Upper lobe of left lung (tissue), 6 donors: Measurements from ENCODE around the gene ANKRD24. TPM values are rescaled to one million over a fixed set of nuclear protein-coding genes. Genes with fewer than 3 reads are reported as not detected.
"Not testable (repeated sequence)": the region's sequence is repeated elsewhere in the genome, so short reads cannot be mapped to it uniquely, and the experiment has no call there.

Experiments
- ATAC-seq, 2 donors: fragments of 200-7000 bp; cut with Tn5 transposase; one replicate each; pipeline ENCODE4 v1.9.1; 2022; ENCODE audit warnings: mild to moderate bottlenecking in 2 of 2, moderate library complexity in 2 of 2; ENCODE audit not compliant: low FRiP score in 2 of 2
- DNase-seq, 2 donors: peaks; one replicate each; pipeline ENCODE4 v3.0.0-alpha.2; 2019 to 2020
- H3K27ac ChIP-seq, 4 donors: fragments of 200-600 bp; sonication (generic); one replicate each; pipeline ENCODE4 v1.5.1; 2016 to 2019
- H3K27me3 ChIP-seq, 4 donors: fragments of 200-600 bp; sonication (generic); one replicate each; pipeline ENCODE4 v1.5.1; 2017 to 2019
- H3K36me3 ChIP-seq, 4 donors: fragments of 200-600 bp; sonication (generic); one replicate each; pipeline ENCODE4 v1.5.1; 2016 to 2019
- H3K4me1 ChIP-seq, 4 donors: fragments of 200-600 bp; sonication (generic); one replicate each; pipeline ENCODE4 v1.5.1; 2018 to 2019
- H3K4me3 ChIP-seq, 4 donors: fragments of 200-600 bp; sonication (generic); one replicate each; pipeline ENCODE4 v1.5.1; 2017 to 2019; ENCODE audit warnings: mild to moderate bottlenecking in 2 of 4, moderate library complexity in 1 of 4
- H3K9me3 ChIP-seq, 4 donors: fragments of 200-600 bp; sonication (generic); one replicate each; pipeline ENCODE4 v1.5.1; 2018 to 2019
- CTCF ChIP-seq, 6 experiments: fragments of 450-650 bp in 4 of 6; fragments of 200-600 bp in 2 of 6; sonication (generic) in 2 of 6; IDR thresholded peaks; one replicate each; pipeline ENCODE4 v1.5.1; 2016 to 2019; ENCODE audit warnings: antibody characterized with exemption in 6 of 6
- EP300 ChIP-seq, 4 donors: sonication (generic); formaldehyde crosslinking; IDR thresholded peaks; one replicate each; pipeline ENCODE4 v1.5.1; 2017; ENCODE audit warnings: antibody characterized with exemption in 4 of 4, control low read depth in 2 of 4
- POLR2A ChIP-seq, 4 donors: fragments of 450-650 bp; IDR thresholded peaks; one replicate each; pipeline ENCODE4 v1.5.1; 2016 to 2017; ENCODE audit warnings: antibody characterized with exemption in 4 of 4, mild to moderate bottlenecking in 2 of 4
- POLR2AphosphoS5 ChIP-seq, 2 donors: sonication (generic); formaldehyde crosslinking; IDR thresholded peaks; one replicate each; pipeline ENCODE4 v1.5.1; 2017; ENCODE audit warnings: antibody characterized with exemption in 2 of 2
- WGBS, 2 donors: methylation state at CpG; one replicate each; pipeline ENCODE4 v1.1.5; 2017 to 2018; 5-methylcytosine and 5-hydroxymethylcytosine counted together
- total RNA-seq, 6 donors: library from RNA; depleted of rRNA in 4 of 6; stranded (reverse); fragments of >200 nt in 4 of 6; gene quantifications; one replicate each; pipeline versions ENCODE4 v1.1.0 to v1.2.1, GENCODE V29; 2016 to 2021
- donor health status: DM: no; HTN: no; CAD: no; lungs with moderate emphysema.
- donor health status: DM: no; HTN: yes; CAD: no; lungs with severe emphysema.

The ANKRD24 gene
- total RNA-seq, 6 donors from 2014 or later, result 0.46 to 10.5 (median 1.3) TPM

DNA sequence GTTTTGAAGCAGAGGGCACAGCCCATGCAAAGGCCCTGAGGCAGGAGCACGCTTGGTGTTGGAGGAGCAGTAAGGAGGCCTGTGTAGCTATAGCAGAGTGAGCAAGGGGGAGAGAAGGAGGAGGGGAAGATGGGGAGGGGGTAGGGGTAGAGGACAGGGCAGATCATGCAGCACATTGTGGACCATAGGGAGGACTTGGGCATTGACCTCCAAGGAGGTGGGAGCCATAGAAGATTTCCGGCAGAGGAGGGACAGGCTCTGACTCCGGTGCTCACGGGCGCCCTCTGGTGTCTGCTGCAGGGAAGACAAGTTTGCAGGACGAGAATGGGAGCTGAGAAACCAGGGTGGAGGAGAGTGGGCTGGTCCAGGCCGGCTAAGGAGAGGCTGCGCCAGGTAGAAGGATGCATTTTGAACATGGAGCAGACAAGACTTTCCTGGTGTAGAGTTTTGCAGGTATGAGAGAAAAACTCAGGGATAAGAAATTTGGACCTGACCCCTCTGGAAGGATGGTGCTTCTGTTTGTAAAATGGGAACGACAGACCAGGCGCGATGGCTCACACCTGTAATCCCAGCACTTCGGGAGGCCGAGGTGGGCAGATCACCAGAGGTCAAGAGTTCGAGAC is 42.8 kb upstream of the ANKRD24 start:
- TF ChIP-seq CTCF (IDR thresholded peaks at IDR 0.05) (peak; percentile 68 to 85 (median 75)), POLR2A (IDR thresholded peaks at IDR 0.05) (no peak), EP300 (IDR thresholded peaks at IDR 0.05) (no peak)
- peak; percentile 94 to 97 for ATAC-seq
- WGBS, 2 donors, result 32 to 37% methylated on average over 14 of the region's 14 CpGs

DNA sequence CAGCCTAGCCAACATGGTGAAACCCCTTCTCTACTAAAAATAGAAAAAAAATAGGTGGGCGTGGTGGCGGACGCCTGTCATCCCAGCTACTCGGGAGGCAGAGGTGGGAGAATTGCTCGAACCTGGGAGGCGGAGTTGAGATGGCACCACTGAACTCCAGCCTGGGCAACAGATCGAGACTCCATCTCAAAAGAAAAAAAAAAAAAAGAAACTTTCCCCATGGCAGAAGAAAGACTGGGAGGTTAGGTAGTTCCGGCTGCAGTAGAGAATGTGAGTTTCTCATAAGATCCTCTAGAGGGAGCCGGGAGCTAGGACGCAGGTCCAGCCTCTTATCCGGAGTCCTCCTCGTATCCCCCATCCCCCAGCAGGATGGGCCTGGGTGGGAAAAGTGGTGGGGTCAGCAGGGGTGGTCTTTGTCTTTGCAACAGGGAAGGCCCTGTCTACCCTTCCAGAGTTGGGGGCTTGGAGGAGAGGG is 42.2 kb upstream of the ANKRD24 start:
- TF ChIP-seq CTCF (IDR thresholded peaks at IDR 0.05) (peak in 5 of 6 experiments; percentile 30 to 55 (median 42)), EP300 (IDR thresholded peaks at IDR 0.05) (no peak)
- DNase-seq (peak in 1 of 2 donors; percentile 33), ATAC-seq (peak; percentile 84 to 94)
- Histone ChIP-seq H3K36me3 (no peaks in the 10 kb centered on the region), H3K27me3 (no peaks in the 10 kb centered on the region), H3K4me3 (no peak overlapping the region), H3K27ac (no peak overlapping the region), H3K9me3 (no peaks in the 10 kb centered on the region), H3K4me1 (peaks cover 2 to 12% (median 7%) of the 10 kb centered on the region in 4 donors)
- 23 to 27% methylated on average over 12 of the region's 12 CpGs for WGBS, 2 donors

More for the DNA sequence above, 42.8 kb upstream of the ANKRD24 start:
- DNase-seq, result peak; percentile 60 to 88
- H3K4me3 ChIP-seq, result no peak overlapping the region
- H3K36me3 ChIP-seq, result no peaks in the 10 kb centered on the region
- H3K9me3 ChIP-seq, result no peaks in the 10 kb centered on the region
- no peak overlapping the region for H3K27ac ChIP-seq
- H3K27me3 ChIP-seq, result no peaks in the 10 kb centered on the region
- H3K4me1 ChIP-seq, result peaks cover 2 to 9% (median 7%) of the 10 kb centered on the region in 4 donors

- H3K9me3 ChIP-seq, H3K27ac ChIP-seq, H3K4me3 ChIP-seq, H3K27me3 ChIP-seq, ATAC-seq, H3K36me3 ChIP-seq, DNase-seq: not testable (repeated sequence)
- H3K4me1 ChIP-seq, result peaks cover 2 to 12% (median 7%) of the 10 kb centered on the region in 4 donors
- 36 to 100% methylated on average over 1 of the region's 1 CpG for WGBS, 2 donors
Observed at GRCh38 chr19:4142916-4143315, 39.6 kb upstream of the ANKRD24 start.

- H3K36me3 ChIP-seq, result no peaks in the 10 kb centered on the region
- ATAC-seq, result peak in 1 of 2 donors; percentile 45
- peaks cover 2 to 11% (median 6%) of the 10 kb centered on the region in 4 donors for H3K4me1 ChIP-seq
- 40 to 48% methylated on average over 6 of the region's 7 CpGs for WGBS, 2 donors
- H3K27me3 ChIP-seq, result no peaks in the 10 kb centered on the region
- no peak for TF ChIP-seq POLR2A (IDR thresholded peaks at IDR 0.05)
- TF ChIP-seq EP300 (IDR thresholded peaks at IDR 0.05), result no peak
- no peak for TF ChIP-seq POLR2AphosphoS5 (IDR thresholded peaks at IDR 0.05)
- TF ChIP-seq CTCF (IDR thresholded peaks at IDR 0.05), result no peak
- no peaks in the 10 kb centered on the region for H3K9me3 ChIP-seq
- no peak overlapping the region for H3K4me3 ChIP-seq
- peak in 1 of 2 donors; percentile 48 for DNase-seq
- H3K27ac ChIP-seq, result no peak overlapping the region
Observed at GRCh38 chr19:4144666-4145249, 37.7 kb upstream of the ANKRD24 start.

DNA sequence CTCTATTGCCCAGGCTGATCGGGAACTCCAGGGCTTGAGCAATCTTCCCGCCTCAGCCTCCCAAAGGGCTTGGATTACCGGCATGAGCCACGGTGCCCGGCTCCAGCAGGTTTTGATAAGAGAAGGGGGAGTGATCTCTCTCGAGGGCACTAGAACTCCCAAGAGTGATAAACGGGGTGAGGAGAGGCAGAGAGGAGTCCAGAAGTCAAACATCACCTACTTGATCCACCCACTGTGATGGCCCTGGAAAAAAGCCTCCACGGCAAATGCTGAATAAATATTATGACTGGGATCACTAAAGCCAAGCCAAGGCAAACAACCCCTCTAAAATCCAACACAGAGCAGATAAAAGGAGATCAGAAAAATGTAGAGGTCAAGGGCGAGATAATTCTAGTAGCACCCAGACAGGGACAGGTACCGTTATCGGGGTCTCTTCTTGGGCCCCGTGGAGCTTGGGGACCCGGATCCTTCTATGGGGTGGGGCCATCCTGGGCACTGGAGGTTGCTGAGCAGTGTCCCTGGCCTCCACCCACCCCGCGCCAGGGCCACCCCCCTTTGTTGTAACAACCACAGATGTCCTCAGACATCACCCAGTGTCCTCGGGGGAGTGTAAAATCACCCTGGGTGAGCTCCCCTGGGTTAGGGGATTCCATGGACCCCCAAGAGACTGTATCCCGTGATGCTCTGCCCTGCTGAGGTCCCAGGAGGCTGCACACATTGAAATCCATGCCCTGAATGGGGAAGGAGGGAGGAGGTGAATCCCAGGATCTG is 32.8 kb upstream of the ANKRD24 start:
- DNase-seq, result peak; percentile 35 to 48
- no peaks in the 10 kb centered on the region for H3K36me3 ChIP-seq
- H3K27ac ChIP-seq, result no peak overlapping the region
- no peaks in the 10 kb centered on the region for H3K9me3 ChIP-seq
- H3K4me1 ChIP-seq, result peaks cover 0 to 3% (median 0%) of the 10 kb centered on the region in 4 donors
- TF ChIP-seq POLR2AphosphoS5 (IDR thresholded peaks at IDR 0.05) (no peak), CTCF (IDR thresholded peaks at IDR 0.05) (no peak), EP300 (IDR thresholded peaks at IDR 0.05) (no peak), POLR2A (IDR thresholded peaks at IDR 0.05) (no peak)
- WGBS, 2 donors, result 43% methylated on average over 15 to 17 of the region's 17 CpGs
- H3K27me3 ChIP-seq, result no peaks in the 10 kb centered on the region
- ATAC-seq, result no peak
- no peak overlapping the region for H3K4me3 ChIP-seq
